GM12874 (cell line): Measurements from ENCODE around the gene SLC49A3.

Source experiments
- CTCF ChIP-seq: IDR thresholded peaks from 2 replicates; pipeline ENCODE4 v1.5.1; 2011; ENCODE audit warnings: low read depth, mild to moderate bottlenecking, control low read depth, low read length, moderate library complexity; ENCODE audit not compliant: insufficient read depth

The SLC49A3 gene

GRCh38 chr4:708631-708933 lies 19.6 kb upstream of the SLC49A3 start:
- no peak for TF ChIP-seq CTCF

DNA sequence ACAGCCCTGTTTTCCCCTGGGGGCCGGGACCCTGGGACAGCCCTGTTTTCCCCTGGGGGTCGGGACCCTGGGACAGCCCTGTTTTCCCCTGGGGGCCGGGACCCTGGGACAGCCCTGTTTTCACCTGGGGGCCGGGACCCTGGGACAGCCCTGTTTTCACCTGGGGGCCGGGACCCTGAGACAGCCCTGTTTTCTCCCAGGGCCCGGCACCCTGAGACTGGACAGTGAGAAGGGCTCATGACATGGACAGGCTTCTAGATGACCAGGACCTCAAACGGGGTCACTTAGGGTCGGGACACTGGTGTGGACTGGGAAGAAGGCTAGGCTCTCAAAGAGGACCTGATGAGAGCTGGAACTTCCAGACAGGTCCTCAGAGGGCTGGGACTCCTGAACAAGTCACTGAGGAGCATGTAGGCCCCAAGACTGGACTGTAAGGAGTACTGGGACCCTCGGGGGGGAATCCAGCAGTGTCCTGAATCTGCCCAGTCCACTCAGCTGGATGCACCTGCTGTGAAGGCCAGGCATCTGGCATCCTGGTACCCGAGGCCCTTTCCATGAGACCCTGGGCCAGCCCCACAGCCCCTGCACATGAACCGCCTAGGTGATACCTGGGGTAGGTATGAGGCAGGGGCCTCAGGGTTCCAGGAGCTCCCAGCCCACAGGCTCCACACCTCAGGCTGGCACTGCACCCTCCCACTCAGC lies 19.1 kb upstream of the SLC49A3 start:
- TF ChIP-seq CTCF, result no peak

DNA sequence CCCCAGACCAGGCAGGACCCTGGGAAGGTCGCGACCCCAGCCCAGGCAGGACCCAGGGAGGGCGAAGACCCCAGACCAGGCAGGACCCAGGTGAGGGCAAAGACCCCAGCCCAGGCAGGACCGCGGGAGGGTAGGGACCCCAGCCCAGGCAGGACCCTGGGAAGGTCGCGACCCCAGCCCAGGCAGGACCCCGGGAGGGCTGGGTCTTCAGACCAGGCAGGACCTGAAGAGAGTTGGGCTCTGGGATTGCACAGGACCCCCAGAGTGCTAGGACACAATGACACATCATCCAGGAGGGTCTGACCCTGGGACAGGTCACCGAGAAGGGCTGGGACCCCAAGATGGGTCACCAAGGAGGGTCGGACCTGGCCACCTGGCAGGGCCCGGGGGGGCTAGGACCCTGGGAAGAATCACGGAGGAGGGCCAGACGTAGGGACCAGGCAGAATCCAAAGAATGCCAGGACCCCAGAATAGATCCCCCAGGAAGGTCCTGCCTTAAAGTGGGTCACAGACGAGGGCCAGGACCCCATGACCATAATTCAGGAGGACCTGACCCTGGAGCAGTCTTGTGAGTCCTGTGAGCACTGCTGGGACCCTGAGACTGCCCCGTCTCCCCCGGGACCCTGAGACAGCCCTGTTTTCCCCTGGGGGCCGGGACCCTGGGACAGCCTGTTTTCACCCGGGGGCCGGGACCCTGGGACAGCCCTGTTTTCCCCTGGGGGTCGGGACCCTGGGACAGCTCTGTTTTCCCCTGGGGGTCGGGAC lies 18.1 kb upstream of the SLC49A3 start:
- TF ChIP-seq CTCF, result no peak

DNA sequence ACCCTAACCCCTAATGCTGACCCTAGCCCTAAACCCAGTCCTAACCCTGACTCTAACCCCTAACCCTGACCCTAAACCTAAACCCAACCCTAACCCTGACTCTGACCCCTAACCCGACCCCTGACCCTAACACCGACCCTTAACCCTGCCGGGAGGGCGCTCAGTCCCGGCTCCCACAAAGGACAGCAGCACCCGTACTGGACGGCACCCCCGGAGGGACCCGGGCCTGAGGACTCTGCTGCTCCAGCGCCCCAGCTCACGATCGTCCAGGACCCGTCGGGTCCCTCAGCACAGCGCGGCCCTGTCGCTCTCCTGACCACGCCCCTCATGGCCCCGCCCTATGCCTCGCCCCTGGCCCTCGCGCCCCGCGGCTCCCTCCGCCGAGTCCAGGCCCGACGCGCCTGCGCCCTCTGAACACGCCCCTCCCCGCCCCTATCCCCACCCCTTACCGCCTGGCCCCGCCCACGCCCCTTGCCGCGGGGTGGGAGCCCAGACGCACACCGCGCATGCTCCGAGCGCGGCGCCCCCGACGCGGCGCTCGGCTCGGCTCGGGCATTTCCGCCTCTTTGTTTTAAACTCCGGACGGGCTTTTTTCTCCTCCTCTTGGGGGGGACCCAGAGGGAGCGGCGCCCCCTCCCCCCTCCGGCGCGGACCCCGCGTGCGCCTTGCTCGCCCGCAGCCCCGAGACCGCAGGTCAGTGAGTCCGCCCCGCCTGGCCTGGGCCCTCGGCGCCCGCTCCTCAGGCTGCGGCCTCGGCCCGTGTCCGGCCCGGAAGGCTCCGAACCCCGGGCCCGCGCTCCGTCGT lies 16.5 kb upstream of the SLC49A3 start, which contains the start of gene PCGF3:
Gene PCGF3, plus strand, starts transcription at position 555 of the 805 bp plus-strand sequence. CDS start 27,849 bp downstream, outside the sequence.
- TF ChIP-seq CTCF, result no peak

DNA sequence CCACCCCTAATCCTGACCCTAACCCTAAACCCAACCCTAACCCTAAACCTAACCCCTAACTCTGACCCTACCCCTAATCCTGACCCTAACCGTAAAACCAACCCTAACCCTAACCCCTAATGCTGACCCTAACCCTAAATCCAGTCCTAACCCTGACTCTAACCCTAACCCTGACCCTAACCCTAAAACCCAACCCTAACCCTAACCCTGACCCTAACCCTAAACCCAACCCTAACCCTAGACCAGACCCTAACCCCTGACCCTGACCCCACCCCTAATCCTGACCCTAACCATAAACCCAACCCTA lies 16.0 kb upstream of the SLC49A3 start:
- TF ChIP-seq CTCF, result no peak

DNA sequence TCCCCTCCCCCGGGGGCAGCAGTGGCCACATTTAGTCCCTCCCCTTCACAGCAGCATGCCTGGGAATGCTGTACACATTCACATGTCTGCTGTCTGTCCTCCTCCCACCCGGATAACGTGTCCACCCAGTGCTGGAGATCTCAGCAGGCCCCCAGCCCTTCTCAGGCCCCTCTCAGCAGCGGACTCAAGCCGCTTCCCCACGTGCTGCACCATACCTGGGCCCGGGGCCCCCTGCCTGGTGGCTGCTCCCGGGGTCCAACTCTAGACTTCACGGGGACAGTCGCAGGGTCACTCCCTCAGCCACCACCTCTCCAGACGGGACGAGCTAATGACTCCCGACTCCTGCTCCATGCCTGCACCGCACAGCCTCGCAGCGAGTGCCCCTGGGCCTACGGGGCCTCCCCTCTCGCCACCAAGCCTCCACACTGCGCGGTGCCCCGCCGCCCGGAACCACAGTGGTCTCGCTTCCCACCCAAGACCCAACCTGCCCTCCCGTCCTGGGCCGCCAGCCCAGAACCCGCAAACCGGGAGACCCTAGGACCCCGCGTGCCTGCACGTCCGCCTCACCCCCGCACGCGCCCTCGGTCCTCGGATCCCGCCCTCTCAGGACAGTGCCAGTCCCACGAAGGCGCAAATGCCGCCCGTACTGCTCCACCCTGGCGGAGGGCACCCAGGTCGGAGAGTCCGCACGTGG lies 15.4 kb upstream of the SLC49A3 start:
- TF ChIP-seq CTCF, result no peak
